Measurements from ENCODE around the gene CPA1.

DNA sequence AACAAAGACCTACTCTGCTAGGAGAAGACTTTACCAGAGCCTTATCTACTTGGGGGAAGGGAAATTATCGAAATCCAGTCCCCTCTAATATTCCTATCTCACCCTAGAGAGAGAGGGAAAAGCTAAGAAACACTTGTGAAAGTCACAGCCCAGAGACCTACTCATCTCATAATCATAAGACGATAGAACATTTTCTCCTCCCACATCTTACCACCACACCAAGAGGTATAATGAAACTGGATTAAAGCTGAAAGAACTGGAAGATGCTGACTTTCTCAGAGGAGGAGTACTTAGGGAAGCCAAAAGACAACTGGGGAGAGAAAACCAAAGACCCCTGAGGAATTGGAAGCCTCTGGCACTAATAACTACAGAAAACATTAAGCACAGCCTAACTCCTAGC, 46.5 kb upstream of the CPA1 start:
- TF ChIP-seq, protein P1, sequence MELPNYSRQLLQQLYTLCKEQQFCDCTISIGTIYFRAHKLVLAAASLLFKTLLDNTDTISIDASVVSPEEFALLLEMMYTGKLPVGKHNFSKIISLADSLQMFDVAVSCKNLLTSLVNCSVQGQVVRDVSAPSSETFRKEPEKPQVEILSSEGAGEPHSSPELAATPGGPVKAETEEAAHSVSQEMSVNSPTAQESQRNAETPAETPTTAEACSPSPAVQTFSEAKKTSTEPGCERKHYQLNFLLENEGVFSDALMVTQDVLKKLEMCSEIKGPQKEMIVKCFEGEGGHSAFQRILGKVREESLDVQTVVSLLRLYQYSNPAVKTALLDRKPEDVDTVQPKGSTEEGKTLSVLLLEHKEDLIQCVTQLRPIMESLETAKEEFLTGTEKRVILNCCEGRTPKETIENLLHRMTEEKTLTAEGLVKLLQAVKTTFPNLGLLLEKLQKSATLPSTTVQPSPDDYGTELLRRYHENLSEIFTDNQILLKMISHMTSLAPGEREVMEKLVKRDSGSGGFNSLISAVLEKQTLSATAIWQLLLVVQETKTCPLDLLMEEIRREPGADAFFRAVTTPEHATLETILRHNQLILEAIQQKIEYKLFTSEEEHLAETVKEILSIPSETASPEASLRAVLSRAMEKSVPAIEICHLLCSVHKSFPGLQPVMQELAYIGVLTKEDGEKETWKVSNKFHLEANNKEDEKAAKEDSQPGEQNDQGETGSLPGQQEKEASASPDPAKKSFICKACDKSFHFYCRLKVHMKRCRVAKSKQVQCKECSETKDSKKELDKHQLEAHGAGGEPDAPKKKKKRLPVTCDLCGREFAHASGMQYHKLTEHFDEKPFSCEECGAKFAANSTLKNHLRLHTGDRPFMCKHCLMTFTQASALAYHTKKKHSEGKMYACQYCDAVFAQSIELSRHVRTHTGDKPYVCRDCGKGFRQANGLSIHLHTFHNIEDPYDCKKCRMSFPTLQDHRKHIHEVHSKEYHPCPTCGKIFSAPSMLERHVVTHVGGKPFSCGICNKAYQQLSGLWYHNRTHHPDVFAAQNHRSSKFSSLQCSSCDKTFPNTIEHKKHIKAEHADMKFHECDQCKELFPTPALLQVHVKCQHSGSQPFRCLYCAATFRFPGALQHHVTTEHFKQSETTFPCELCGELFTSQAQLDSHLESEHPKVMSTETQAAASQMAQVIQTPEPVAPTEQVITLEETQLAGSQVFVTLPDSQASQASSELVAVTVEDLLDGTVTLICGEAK (IDR thresholded peaks at IDR 0.05; ENCODE audit: borderline replicate concordance): no peak
- no peak for TF ChIP-seq SMC3 (IDR thresholded peaks at IDR 0.05; ENCODE audit: borderline replicate concordance, low read length)
- TF ChIP-seq CTCF (IDR thresholded peaks at IDR 0.05 in 2 of 3, conservative IDR thresholded peaks at IDR 0.05 in 1 of 3; ENCODE audit: control insufficient read depth in 2 of 3, extremely low read depth in 1 of 3, insufficient read depth in 1 of 3, low read depth in 3 of 3, low read length in 3 of 3): no peak
- no peak for TF ChIP-seq SP1 (IDR thresholded peaks at IDR 0.05; ENCODE audit: low read depth, low read length)
- no peak for TF ChIP-seq FOS (IDR thresholded peaks at IDR 0.05; ENCODE audit: borderline replicate concordance, extremely low read depth, insufficient read length)
- TF ChIP-seq ATF3 (IDR thresholded peaks at IDR 0.05; ENCODE audit: borderline replicate concordance, extremely low read depth, low read depth, low read length): no peak
- TF ChIP-seq, protein P2, sequence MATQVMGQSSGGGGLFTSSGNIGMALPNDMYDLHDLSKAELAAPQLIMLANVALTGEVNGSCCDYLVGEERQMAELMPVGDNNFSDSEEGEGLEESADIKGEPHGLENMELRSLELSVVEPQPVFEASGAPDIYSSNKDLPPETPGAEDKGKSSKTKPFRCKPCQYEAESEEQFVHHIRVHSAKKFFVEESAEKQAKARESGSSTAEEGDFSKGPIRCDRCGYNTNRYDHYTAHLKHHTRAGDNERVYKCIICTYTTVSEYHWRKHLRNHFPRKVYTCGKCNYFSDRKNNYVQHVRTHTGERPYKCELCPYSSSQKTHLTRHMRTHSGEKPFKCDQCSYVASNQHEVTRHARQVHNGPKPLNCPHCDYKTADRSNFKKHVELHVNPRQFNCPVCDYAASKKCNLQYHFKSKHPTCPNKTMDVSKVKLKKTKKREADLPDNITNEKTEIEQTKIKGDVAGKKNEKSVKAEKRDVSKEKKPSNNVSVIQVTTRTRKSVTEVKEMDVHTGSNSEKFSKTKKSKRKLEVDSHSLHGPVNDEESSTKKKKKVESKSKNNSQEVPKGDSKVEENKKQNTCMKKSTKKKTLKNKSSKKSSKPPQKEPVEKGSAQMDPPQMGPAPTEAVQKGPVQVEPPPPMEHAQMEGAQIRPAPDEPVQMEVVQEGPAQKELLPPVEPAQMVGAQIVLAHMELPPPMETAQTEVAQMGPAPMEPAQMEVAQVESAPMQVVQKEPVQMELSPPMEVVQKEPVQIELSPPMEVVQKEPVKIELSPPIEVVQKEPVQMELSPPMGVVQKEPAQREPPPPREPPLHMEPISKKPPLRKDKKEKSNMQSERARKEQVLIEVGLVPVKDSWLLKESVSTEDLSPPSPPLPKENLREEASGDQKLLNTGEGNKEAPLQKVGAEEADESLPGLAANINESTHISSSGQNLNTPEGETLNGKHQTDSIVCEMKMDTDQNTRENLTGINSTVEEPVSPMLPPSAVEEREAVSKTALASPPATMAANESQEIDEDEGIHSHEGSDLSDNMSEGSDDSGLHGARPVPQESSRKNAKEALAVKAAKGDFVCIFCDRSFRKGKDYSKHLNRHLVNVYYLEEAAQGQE (IDR thresholded peaks at IDR 0.05; ENCODE audit: low read depth, low read length): no peak
- no peak for TF ChIP-seq POLR2AphosphoS5 (IDR thresholded peaks at IDR 0.05; ENCODE audit: low read length)
- TF ChIP-seq EZH2 (IDR thresholded peaks at IDR 0.05; ENCODE audit: borderline replicate concordance, control insufficient read depth, low read depth, low read length): no peak
- TF ChIP-seq PML (IDR thresholded peaks at IDR 0.05; ENCODE audit: low read length): no peak
- TF ChIP-seq POLR2A (IDR thresholded peaks at IDR 0.05; ENCODE audit: low read depth, low read length): no peak
- TF ChIP-seq NR2F1 (conservative IDR thresholded peaks at IDR 0.05): no peak
- no peak for TF ChIP-seq NFYB (IDR thresholded peaks at IDR 0.05; ENCODE audit: insufficient read depth, low read depth, low read length)
